ENCODE data around the gene CENPQ. TPM values are rescaled to one million over a fixed set of nuclear protein-coding genes. Genes with fewer than 3 reads are reported as not detected.
"Not testable (repeated sequence)": the region's sequence is repeated elsewhere in the genome, so short reads cannot be mapped to it uniquely, and the experiment has no call there.

The CENPQ gene
- total RNA-seq, result 10 to 100 TPM; 17.6 to 18.4 TPM

- ChIA-PET CTCF (no interaction called here), POLR2A (no interaction called here)
Measured at GRCh38 chr6:49462927-49463611, at the start of gene CENPQ, which contains the start of gene MMUT. TSS of gene CENPQ (plus strand) at chr6:49463370. CDS start at chr6:49470177, 6,807 bp downstream. TSS of gene MMUT (minus strand) at chr6:49463253. CDS start at chr6:49459466, 3,787 bp downstream.

- CTCF ChIA-PET, result no interaction called here
- POLR2A ChIA-PET, result no interaction called here
Measured at GRCh38 chr6:49415358-49415757, 47.8 kb upstream of the CENPQ start.

GRCh38 chr6:49416195-49416594, 47.0 kb upstream of the CENPQ start:
- POLR2A ChIA-PET, result no interaction called here
- CTCF ChIA-PET, result no interaction called here

- ChIA-PET POLR2A (no interaction called here), CTCF (no interaction called here)
Measured at GRCh38 chr6:49423817-49424216, 39.4 kb upstream of the CENPQ start.

- ChIA-PET POLR2A (no interaction called here), CTCF (no interaction called here)
Measured at GRCh38 chr6:49430187-49430586, 33.0 kb upstream of the CENPQ start.

GRCh38 chr6:49430866-49431265, 32.3 kb upstream of the CENPQ start:
- ChIA-PET CTCF (no interaction called here), POLR2A (no interaction called here)

GRCh38 chr6:49453221-49453620, 9.9 kb upstream of the CENPQ start:
- CTCF ChIA-PET, result no interaction called here
- POLR2A ChIA-PET, result no interaction called here

- ChIA-PET POLR2A (no interaction called here), CTCF (no interaction called here)
Measured at GRCh38 chr6:49454787-49455709, 8.1 kb upstream of the CENPQ start.

GRCh38 chr6:49457771-49458170, 5.4 kb upstream of the CENPQ start:
- CTCF ChIA-PET, result no interaction called here
- POLR2A ChIA-PET, result no interaction called here

- POLR2A ChIA-PET, result no interaction called here
- CTCF ChIA-PET, result no interaction called here
Measured at GRCh38 chr6:49462071-49462470, 1.1 kb upstream of the CENPQ start.

GRCh38 chr6:49462599-49462926, 607 bp upstream of the CENPQ start:
- POLR2A ChIA-PET, result no interaction called here
- CTCF ChIA-PET, result no interaction called here

- POLR2A ChIA-PET, result no interaction called here
- CTCF ChIA-PET, result no interaction called here
Measured at GRCh38 chr6:49463612-49463967, 420 bp downstream of the CENPQ start.

GRCh38 chr6:49464691-49465090, 1.5 kb downstream of the CENPQ start:
- ChIA-PET POLR2A (no interaction called here), CTCF (no interaction called here)

GRCh38 chr6:49468042-49468441, 4.9 kb downstream of the CENPQ start:
- ChIA-PET CTCF (no interaction called here), POLR2A (no interaction called here)

GRCh38 chr6:49476564-49476963, 13.4 kb downstream of the CENPQ start:
- POLR2A ChIA-PET, CTCF ChIA-PET: not testable (repeated sequence)

GRCh38 chr6:49479308-49479970, 16.3 kb downstream of the CENPQ start:
- CTCF ChIA-PET, result no interaction called here

GRCh38 chr6:49481846-49482245, 18.7 kb downstream of the CENPQ start:
- POLR2A ChIA-PET, CTCF ChIA-PET: not testable (repeated sequence)

More at GRCh38 chr6:49479308-49479970, 16.3 kb downstream of the CENPQ start:
- POLR2A ChIA-PET, result no interaction called here

- POLR2A ChIA-PET, CTCF ChIA-PET: not testable (repeated sequence)
Measured at GRCh38 chr6:49483380-49483779, 20.2 kb downstream of the CENPQ start.

- ChIA-PET POLR2A (no interaction called here), CTCF (no interaction called here)
Measured at GRCh38 chr6:49490633-49491032, 27.5 kb downstream of the CENPQ start.

GRCh38 chr6:49497304-49497703, 34.1 kb downstream of the CENPQ start:
- ChIA-PET POLR2A (no interaction called here), CTCF (no interaction called here)

GRCh38 chr6:49499126-49499525, 36.0 kb downstream of the CENPQ start:
- POLR2A ChIA-PET, result no interaction called here
- CTCF ChIA-PET, result no interaction called here

Measured in activated CD8-positive, alpha-beta memory T cell treated with anti-CD3 and anti-CD28 coated beads for 36 hours (primary cell).